Activated CD4-positive, alpha-beta T cell treated with anti-CD3 and anti-CD28 coated beads for 1 hour (primary cell): ENCODE results near the gene PHAX.
"Not testable (repeated sequence)": the region's sequence is repeated elsewhere in the genome, so short reads cannot be mapped to it uniquely, and the experiment has no call there.

Experiments
- DNase-seq: peaks from one replicate; pipeline ENCODE4 v3.0.0-alpha.2; 2020

Gene PHAX

GRCh38 chr5:126664586-126664985, 63.8 kb downstream of the PHAX start:
- DNase-seq = no peak

GRCh38 chr5:126670109-126670508, 69.4 kb downstream of the PHAX start:
- not testable (repeated sequence) for DNase-seq

DNA sequence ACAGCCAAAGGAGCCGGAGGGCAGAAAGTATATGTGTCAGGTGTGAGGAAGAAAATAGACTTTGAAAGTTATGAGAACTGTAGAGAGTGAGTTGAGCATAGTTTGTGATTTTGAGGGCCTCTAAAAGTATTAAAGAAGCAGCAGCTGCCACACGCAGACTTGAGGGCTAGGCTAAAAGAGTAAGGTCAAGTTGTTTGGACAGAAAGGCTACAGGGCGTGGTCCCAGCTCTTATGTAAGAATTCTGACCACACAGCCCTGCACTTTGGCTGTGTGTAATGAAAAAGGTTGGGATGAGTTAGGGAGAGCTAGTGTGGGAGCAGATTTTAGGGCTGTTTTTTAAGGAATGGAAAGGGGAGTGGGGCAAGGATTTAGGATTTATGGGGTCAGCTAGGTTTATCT, 70.9 kb downstream of the PHAX start:
- not testable (repeated sequence) for DNase-seq

GRCh38 chr5:126673477-126673876, 72.7 kb downstream of the PHAX start:
- no peak for DNase-seq

- no peak for DNase-seq
Measured at GRCh38 chr5:126674145-126674544, 73.4 kb downstream of the PHAX start.

- no peak for DNase-seq
Measured at GRCh38 chr5:126675338-126675737, 74.6 kb downstream of the PHAX start.

DNA sequence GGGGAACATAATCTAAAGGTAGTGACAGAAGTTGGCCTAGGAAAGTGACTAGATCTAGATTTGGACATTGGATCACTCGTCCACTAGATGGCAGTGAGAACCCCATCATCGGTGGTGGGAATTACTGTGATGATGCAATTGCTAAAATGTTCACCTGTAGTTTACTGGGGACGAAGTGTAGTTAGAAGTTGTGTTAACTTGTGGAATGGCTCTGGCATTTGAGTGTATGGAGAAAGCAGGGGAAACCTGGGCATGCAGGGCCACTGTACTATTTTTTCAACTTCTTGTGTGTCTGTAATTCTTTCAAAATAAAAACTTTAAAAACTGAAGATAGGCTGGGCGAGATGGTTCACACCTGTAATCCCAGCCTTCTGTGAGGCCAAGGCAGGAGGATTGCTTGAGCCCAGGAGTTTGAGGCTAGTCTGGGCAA, 75.5 kb downstream of the PHAX start:
- DNase-seq = peak; percentile 43
